Neuronal stem cell (in vitro differentiated cells): ENCODE data around the gene SCO2.
"Not testable (repeated sequence)": the region's sequence is repeated elsewhere in the genome, so short reads cannot be mapped to it uniquely, and the experiment has no call there.

ENCODE experiments used
- DNase-seq: peaks from one replicate; pipeline ENCODE4 v3.0.0-alpha.2; 2013; ENCODE audit warnings: low spot score
- H2AFZ ChIP-seq: one replicate; pipeline ENCODE4 v1.6.1; 2013; ENCODE audit warnings: mild to moderate bottlenecking, low read length, inconsistent platforms
- H2AK5ac ChIP-seq: 2 replicates; pipeline ENCODE4 v1.6.1; 2013; ENCODE audit warnings: low read depth, mild to moderate bottlenecking, inconsistent platforms, low read length, moderate library complexity, mixed read lengths
- H2BK120ac ChIP-seq: 2 replicates; pipeline ENCODE4 v1.6.1; 2013; ENCODE audit warnings: low read depth, mild to moderate bottlenecking, inconsistent platforms, low read length, moderate library complexity, mixed read lengths
- H2BK12ac ChIP-seq: one replicate; pipeline ENCODE4 v1.6.1; 2013; ENCODE audit warnings: low read length, inconsistent platforms
- H2BK15ac ChIP-seq: 2 replicates; pipeline ENCODE4 v1.6.1; 2013; ENCODE audit warnings: mild to moderate bottlenecking, low read length, inconsistent platforms, mixed read lengths
- H2BK5ac ChIP-seq: one replicate; pipeline ENCODE4 v1.6.1; 2013; ENCODE audit warnings: inconsistent platforms, mild to moderate bottlenecking, low read length, moderate library complexity
- H3K14ac ChIP-seq: one replicate; pipeline ENCODE4 v1.6.1; 2013; ENCODE audit warnings: low read length, inconsistent platforms
- H3K18ac ChIP-seq: 2 replicates; pipeline ENCODE4 v1.6.1; 2013; ENCODE audit warnings: low read length, inconsistent platforms
- H3K23ac ChIP-seq: 2 replicates; pipeline ENCODE4 v1.6.1; 2013; ENCODE audit warnings: low read depth, mild to moderate bottlenecking, mixed read lengths, low read length, inconsistent platforms; ENCODE audit not compliant: poor library complexity
- H3K27ac ChIP-seq: replicated peaks from 3 replicates; pipeline ENCODE4 v1.5.1; 2013; ENCODE audit warnings: low read length, inconsistent platforms
- H3K27me3 ChIP-seq, 3 experiments: 2 replicates each; pipeline ENCODE4 v1.6.1; 2013; ENCODE audit warnings: low read length in 3 of 3, mild to moderate bottlenecking in 2 of 3, inconsistent platforms in 1 of 3, low read depth in 1 of 3, mixed read lengths in 1 of 3, moderate library complexity in 1 of 3; ENCODE audit not compliant: control insufficient read depth in 3 of 3, insufficient read depth in 3 of 3
- H3K36me3 ChIP-seq, 2 donors: replicated peaks in 1 of 2; 2 replicates each; pipeline ENCODE4 v1.6.1; 2013; ENCODE audit warnings: low read length in 2 of 2; ENCODE audit not compliant: control insufficient read depth in 2 of 2, insufficient read depth in 2 of 2
- H3K4ac ChIP-seq: 2 replicates; pipeline ENCODE4 v1.6.1; 2013; ENCODE audit warnings: inconsistent platforms, mild to moderate bottlenecking, low read length, moderate library complexity
- H3K4me1 ChIP-seq, 2 donors: 1 replicate in 1 of 2; 2 replicates in 1 of 2; pipeline ENCODE4 v1.6.1; 2013; ENCODE audit warnings: low read length in 2 of 2, low read depth in 1 of 2; ENCODE audit not compliant: control insufficient read depth in 2 of 2, insufficient read depth in 1 of 2
- H3K4me2 ChIP-seq: one replicate; pipeline ENCODE4 v1.6.1; 2013; ENCODE audit warnings: mild to moderate bottlenecking, low read length, inconsistent platforms; ENCODE audit not compliant: insufficient read depth, poor library complexity, severe bottlenecking
- H3K4me3 ChIP-seq, 2 donors: 2 replicates each; pipeline ENCODE4 v1.5.1; 2013; ENCODE audit warnings: low read length in 2 of 2, mild to moderate bottlenecking in 2 of 2, inconsistent platforms in 1 of 2, moderate library complexity in 1 of 2
- H3K79me1 ChIP-seq: one replicate; pipeline ENCODE4 v1.6.1; 2013; ENCODE audit warnings: low read depth, mild to moderate bottlenecking, inconsistent platforms, low read length, moderate library complexity
- H3K9ac ChIP-seq: one replicate; pipeline ENCODE4 v1.6.1; 2013; ENCODE audit warnings: mild to moderate bottlenecking, low read depth, low read length, inconsistent platforms; ENCODE audit not compliant: poor library complexity
- H3K9me3 ChIP-seq, 2 donors: replicated peaks in 1 of 2; 2 replicates each; pipeline versions ENCODE3 to v1.6.1; 2013; ENCODE audit warnings: low read length in 2 of 2, mild to moderate bottlenecking in 2 of 2, inconsistent platforms in 1 of 2, low read depth in 1 of 2, mixed read lengths in 1 of 2, moderate library complexity in 1 of 2; ENCODE audit not compliant: control insufficient read depth in 2 of 2, insufficient read depth in 1 of 2
- H4K8ac ChIP-seq: one replicate; pipeline ENCODE4 v1.6.1; 2013; ENCODE audit warnings: low read depth, mild to moderate bottlenecking, inconsistent platforms, low read length, moderate library complexity
- H4K91ac ChIP-seq: one replicate; pipeline ENCODE4 v1.6.1; 2013; ENCODE audit warnings: low read length, low read depth, mild to moderate bottlenecking, inconsistent platforms; ENCODE audit not compliant: poor library complexity
- WGBS, 2 donors: extraction: QIAGEN DNeasy Blood & Tissue Kit; methylation state at CpG; one replicate each; pipeline ENCODE4 v1.1.7; 2013; ENCODE audit warnings: missing lambda C conversion rate in 2 of 2, mixed read lengths in 1 of 2; ENCODE audit not compliant: insufficient read length in 2 of 2, insufficient replicate concordance in 1 of 2; ENCODE audit errors: extremely low coverage in 2 of 2; 5-methylcytosine and 5-hydroxymethylcytosine counted together

Gene SCO2

GRCh38 chr22:50537765-50538164 lies 12.4 kb upstream of the SCO2 start:
- Histone ChIP-seq H3K18ac (no peak overlapping the region), H3K9ac (no peak overlapping the region), H2BK5ac (no peak overlapping the region), H3K4me1 (peaks cover 0 to 6% of the 10 kb centered on the region in 2 donors), H3K79me1 (no peaks in the 10 kb centered on the region), H3K4ac (no peak overlapping the region), H3K23ac (no peak overlapping the region), H3K9me3 (no peaks in the 10 kb centered on the region), H2AK5ac (no peak overlapping the region), H3K4me3 (no peak overlapping the region), H4K91ac (no peak overlapping the region), H4K8ac (no peak overlapping the region), H2BK12ac (no peak overlapping the region), H3K4me2 (no peak overlapping the region), H3K36me3 (no peaks in the 10 kb centered on the region), H3K27me3 (peaks cover 0 to 2% (median 0%) of the 10 kb centered on the region in 3 experiments), H3K27ac (no peak overlapping the region), H2BK15ac (no peak overlapping the region), H2BK120ac (no peak overlapping the region), H2AFZ (peak overlapping the region; percentile 21), H3K14ac (no peak overlapping the region)
- no peak for DNase-seq
- 100% methylated on average over 3 of the region's 13 CpGs; no CpG with 5 or more reads in 1 of the 2 donors for WGBS, 2 donors

- Histone ChIP-seq H4K8ac (no peak overlapping the region), H3K23ac (no peak overlapping the region), H3K4me1 (peaks cover 2 to 9% of the 10 kb centered on the region in 2 donors), H3K4me3 (no peak overlapping the region), H2AFZ (no peak overlapping the region), H2AK5ac (no peak overlapping the region), H3K27ac (no peak overlapping the region), H3K14ac (no peak overlapping the region), H2BK5ac (no peak overlapping the region), H3K27me3 (peaks cover 0 to 8% (median 4%) of the 10 kb centered on the region in 3 experiments), H3K9me3 (peaks cover 0 to 1% of the 10 kb centered on the region in 2 donors), H2BK15ac (no peak overlapping the region), H3K36me3 (no peaks in the 10 kb centered on the region), H4K91ac (no peak overlapping the region), H2BK12ac (no peak overlapping the region), H3K79me1 (no peaks in the 10 kb centered on the region), H3K18ac (no peak overlapping the region), H2BK120ac (no peak overlapping the region), H3K4me2 (no peak overlapping the region), H3K4ac (no peak overlapping the region), H3K9ac (no peak overlapping the region)
- WGBS, 2 donors = no CpG with 5 or more reads among the region's 3 CpGs
- no peak for DNase-seq
Observed at GRCh38 chr22:50536226-50536625, 10.8 kb upstream of the SCO2 start.

- no peak overlapping the region for H3K14ac ChIP-seq
Observed at GRCh38 chr22:50535113-50535512, 9.7 kb upstream of the SCO2 start.

GRCh38 chr22:50533856-50534711 lies 8.7 kb upstream of the SCO2 start:
- H3K18ac ChIP-seq, H4K8ac ChIP-seq, H2BK5ac ChIP-seq, H2AK5ac ChIP-seq, DNase-seq, H3K4me1 ChIP-seq, H2BK12ac ChIP-seq, H3K23ac ChIP-seq, H3K27ac ChIP-seq, H3K14ac ChIP-seq, H3K4ac ChIP-seq, H2BK15ac ChIP-seq, H3K79me1 ChIP-seq, H3K4me2 ChIP-seq, H3K4me3 ChIP-seq, H3K9ac ChIP-seq, H4K91ac ChIP-seq, H2BK120ac ChIP-seq, H3K36me3 ChIP-seq: not testable (repeated sequence)
- Histone ChIP-seq H2AFZ (peak overlapping the region; percentile 71), H3K9me3 (peaks cover 6 to 15% of the 10 kb centered on the region in 2 donors), H3K27me3 (peaks cover 14 to 30% (median 14%) of the 10 kb centered on the region in 3 experiments)
- no CpG with 5 or more reads among the region's 21 CpGs for WGBS, 2 donors

More at GRCh38 chr22:50535113-50535512, 9.7 kb upstream of the SCO2 start:
- Histone ChIP-seq H3K36me3 (no peaks in the 10 kb centered on the region), H2BK12ac (peak overlapping the region; percentile 41), H3K9me3 (peaks cover 3 to 11% of the 10 kb centered on the region in 2 donors), H3K79me1 (no peaks in the 10 kb centered on the region), H2BK120ac (no peak overlapping the region), H3K18ac (no peak overlapping the region), H2AFZ (no peak overlapping the region), H3K27me3 (peaks cover 8 to 19% (median 14%) of the 10 kb centered on the region in 3 experiments), H2BK5ac (no peak overlapping the region), H3K4me3 (no peak overlapping the region), H4K8ac (no peak overlapping the region), H3K9ac (no peak overlapping the region), H3K4ac (no peak overlapping the region), H4K91ac (no peak overlapping the region), H2AK5ac (no peak overlapping the region), H3K4me2 (no peak overlapping the region), H3K27ac (no peak overlapping the region), H3K4me1 (peaks cover 7 to 9% of the 10 kb centered on the region in 2 donors), H2BK15ac (no peak overlapping the region), H3K23ac (no peak overlapping the region)
- no CpG with 5 or more reads among the region's 8 CpGs for WGBS, 2 donors
- DNase-seq = no peak
